Activated naive CD8-positive, alpha-beta T cell (primary cell): ENCODE data around the gene PHF1.
"Not testable (repeated sequence)": the region's sequence is repeated elsewhere in the genome, so short reads cannot be mapped to it uniquely, and the experiment has no call there.

ENCODE experiments used
- H3K27ac Mint-ChIP-seq: one replicate; pipeline ENCODE4 v1.8.0; 2021; ENCODE audit warnings: mixed read lengths
- H3K27me3 Mint-ChIP-seq: one replicate; pipeline ENCODE4 v1.8.0; 2021; ENCODE audit warnings: mixed read lengths
- H3K36me3 Mint-ChIP-seq: one replicate; pipeline ENCODE4 v1.8.0; 2021; ENCODE audit warnings: mixed read lengths
- H3K4me1 Mint-ChIP-seq: one replicate; pipeline ENCODE4 v1.8.0; 2021; ENCODE audit warnings: low read depth, mixed read lengths
- H3K4me3 Mint-ChIP-seq: one replicate; pipeline ENCODE4 v1.8.0; 2021; ENCODE audit warnings: mild to moderate bottlenecking, mixed read lengths
- H3K9me3 Mint-ChIP-seq: one replicate; pipeline ENCODE4 v1.8.0; 2021; ENCODE audit warnings: low read depth, mixed read lengths

Gene PHF1

GRCh38 chr6:33383427-33384185, 27.2 kb upstream of the PHF1 start:
- Mint-ChIP-seq H3K9me3 (no peaks in the 10 kb centered on the region), H3K27ac (no peak overlapping the region), H3K4me1 (no peaks in the 10 kb centered on the region), H3K4me3 (no peak overlapping the region), H3K27me3 (no peaks in the 10 kb centered on the region), H3K36me3 (no peaks in the 10 kb centered on the region)

- Mint-ChIP-seq H3K36me3 (no peaks in the 10 kb centered on the region), H3K4me1 (no peaks in the 10 kb centered on the region), H3K27ac (no peak overlapping the region)
These were observed 26.2 kb upstream of the PHF1 start for GRCh38 chr6:33384581-33385020.

GRCh38 chr6:33390173-33390572, 20.6 kb upstream of the PHF1 start:
- Mint-ChIP-seq H3K36me3 (no peaks in the 10 kb centered on the region), H3K4me1 (peaks cover 16% of the 10 kb centered on the region), H3K9me3 (no peaks in the 10 kb centered on the region), H3K27me3 (no peaks in the 10 kb centered on the region), H3K27ac (peak overlapping the region; percentile 95), H3K4me3 (no peak overlapping the region)

More at GRCh38 chr6:33384581-33385020, 26.2 kb upstream of the PHF1 start:
- Mint-ChIP-seq H3K4me3 (no peak overlapping the region), H3K9me3 (no peaks in the 10 kb centered on the region), H3K27me3 (no peaks in the 10 kb centered on the region)

DNA sequence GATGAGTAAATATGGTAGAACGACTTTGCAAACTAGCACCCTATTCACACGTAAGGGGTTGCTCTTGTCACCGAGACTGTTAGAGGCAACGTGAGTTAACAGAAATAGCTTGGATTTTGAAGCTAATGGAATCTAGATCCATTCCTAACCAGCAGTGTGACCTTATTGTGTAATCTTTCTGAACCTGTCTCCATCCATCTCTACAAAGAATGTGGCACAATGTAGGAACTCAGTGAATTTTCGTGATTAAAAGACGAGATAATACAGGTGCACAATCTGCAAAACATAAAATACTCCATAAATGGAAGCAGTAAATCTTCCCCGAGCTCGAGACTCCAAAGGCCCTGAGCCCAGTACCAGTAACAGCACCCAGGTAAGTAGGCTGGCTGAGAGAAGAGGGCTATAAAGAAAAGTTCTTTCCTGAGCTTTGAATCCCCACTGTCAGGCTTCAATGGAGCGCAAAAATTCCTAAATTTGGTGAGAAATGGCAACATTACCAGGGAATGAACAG, 20.0 kb upstream of the PHF1 start:
- H3K36me3 Mint-ChIP-seq, result no peaks in the 10 kb centered on the region
- peaks cover 16% of the 10 kb centered on the region for H3K4me1 Mint-ChIP-seq
- no peaks in the 10 kb centered on the region for H3K9me3 Mint-ChIP-seq
- peak overlapping the region; percentile 95 for H3K27ac Mint-ChIP-seq
- H3K4me3 Mint-ChIP-seq, result peak overlapping the region; percentile 85
- no peaks in the 10 kb centered on the region for H3K27me3 Mint-ChIP-seq

GRCh38 chr6:33391278-33391921, 19.4 kb upstream of the PHF1 start, which contains the start of gene KIFC1:
TSS of gene KIFC1 (plus strand) at chr6:33391823. CDS start at chr6:33391986, 163 bp downstream.
- no peaks in the 10 kb centered on the region for H3K36me3 Mint-ChIP-seq
- peak within 1 kb of the TSS; percentile 95 for H3K27ac Mint-ChIP-seq
- peaks cover 16% of the 10 kb centered on the region for H3K4me1 Mint-ChIP-seq
- no peaks in the 10 kb centered on the region for H3K9me3 Mint-ChIP-seq
- peak within 1 kb of the TSS; percentile 85 for H3K4me3 Mint-ChIP-seq
- H3K27me3 Mint-ChIP-seq, result no peaks in the 10 kb centered on the region

DNA sequence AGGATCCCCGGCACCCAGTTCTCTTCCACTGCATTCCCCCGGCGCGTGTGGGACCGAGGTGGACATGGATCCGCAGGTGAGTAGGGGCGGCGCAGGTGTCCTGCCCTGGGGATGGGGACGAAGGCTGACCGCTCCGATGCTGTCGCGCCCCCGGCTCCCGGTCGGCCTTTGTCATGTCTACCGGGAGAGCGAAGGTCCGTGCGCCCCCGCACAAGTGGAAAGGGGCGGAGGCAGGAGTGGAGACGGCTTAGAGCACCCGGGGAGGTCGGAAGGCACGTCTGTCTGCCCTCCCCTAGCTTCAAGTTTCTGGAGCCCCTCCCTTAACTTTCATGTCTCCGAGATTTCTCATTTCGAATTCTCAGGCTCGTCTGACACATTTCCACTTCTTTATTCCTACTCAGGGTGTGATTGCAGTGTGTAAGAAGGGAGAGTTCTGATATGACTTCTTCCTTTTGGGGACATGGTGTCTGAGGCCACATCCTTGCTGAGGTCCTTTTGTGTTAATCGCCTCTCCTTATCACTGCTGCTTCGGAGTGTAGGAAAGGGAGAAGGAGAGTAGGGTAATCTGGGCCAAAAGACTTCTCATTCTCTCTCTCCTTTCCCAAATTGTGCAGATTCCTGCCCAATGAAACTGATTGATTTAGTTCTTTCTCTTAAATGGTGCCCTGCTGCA, 18.8 kb upstream of the PHF1 start:
- Mint-ChIP-seq H3K9me3 (no peaks in the 10 kb centered on the region), H3K36me3 (no peaks in the 10 kb centered on the region)

GRCh38 chr6:33392595-33392948, 18.2 kb upstream of the PHF1 start:
- Mint-ChIP-seq H3K27ac (peak overlapping the region; percentile 13), H3K4me1 (peaks cover 16% of the 10 kb centered on the region), H3K9me3 (no peaks in the 10 kb centered on the region), H3K36me3 (no peaks in the 10 kb centered on the region), H3K27me3 (no peaks in the 10 kb centered on the region), H3K4me3 (peak overlapping the region; percentile 85)

More for the DNA sequence above, 18.8 kb upstream of the PHF1 start:
- H3K4me3 Mint-ChIP-seq, result peak overlapping the region; percentile 85
- no peaks in the 10 kb centered on the region for H3K27me3 Mint-ChIP-seq
- H3K4me1 Mint-ChIP-seq, result peaks cover 16% of the 10 kb centered on the region
- peak overlapping the region; percentile 95 for H3K27ac Mint-ChIP-seq

GRCh38 chr6:33392979-33393378, 17.8 kb upstream of the PHF1 start:
- no peaks in the 10 kb centered on the region for H3K36me3 Mint-ChIP-seq
- H3K27ac Mint-ChIP-seq, result no peak overlapping the region
- no peaks in the 10 kb centered on the region for H3K9me3 Mint-ChIP-seq
- no peak overlapping the region for H3K4me3 Mint-ChIP-seq
- peaks cover 16% of the 10 kb centered on the region for H3K4me1 Mint-ChIP-seq
- no peaks in the 10 kb centered on the region for H3K27me3 Mint-ChIP-seq

- no peaks in the 10 kb centered on the region for H3K9me3 Mint-ChIP-seq
- H3K27ac Mint-ChIP-seq, result no peak overlapping the region
- H3K4me3 Mint-ChIP-seq, result no peak overlapping the region
- no peaks in the 10 kb centered on the region for H3K27me3 Mint-ChIP-seq
- peaks cover under 1% of the 10 kb centered on the region for H3K4me1 Mint-ChIP-seq
- no peaks in the 10 kb centered on the region for H3K36me3 Mint-ChIP-seq
These were observed 13.3 kb upstream of the PHF1 start for GRCh38 chr6:33397541-33397940.

DNA sequence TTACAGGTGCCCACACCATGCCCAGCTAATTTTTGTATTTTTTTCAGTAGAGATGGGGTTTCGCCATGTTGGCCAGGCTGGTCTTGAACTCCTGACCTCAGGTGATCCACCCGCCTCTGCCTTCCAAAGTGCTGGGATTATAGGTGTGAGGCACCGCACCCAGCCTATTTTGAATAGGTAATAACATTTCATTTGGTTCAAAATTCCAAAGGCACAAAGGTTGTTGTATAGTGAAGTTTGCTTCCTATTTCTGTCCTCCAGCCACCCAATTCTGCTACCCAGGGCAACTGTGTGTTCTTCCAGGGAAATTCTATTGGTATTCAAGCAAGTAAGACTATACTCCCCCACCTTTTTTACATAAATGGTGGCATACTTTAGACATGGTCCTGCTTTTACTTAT, 12.2 kb upstream of the PHF1 start:
- H3K27me3 Mint-ChIP-seq, H3K4me1 Mint-ChIP-seq, H3K4me3 Mint-ChIP-seq, H3K9me3 Mint-ChIP-seq, H3K27ac Mint-ChIP-seq, H3K36me3 Mint-ChIP-seq: not testable (repeated sequence)

GRCh38 chr6:33399881-33400280, 10.9 kb upstream of the PHF1 start:
- H3K9me3 Mint-ChIP-seq, H3K27ac Mint-ChIP-seq, H3K27me3 Mint-ChIP-seq, H3K4me1 Mint-ChIP-seq, H3K36me3 Mint-ChIP-seq, H3K4me3 Mint-ChIP-seq: not testable (repeated sequence)

- no peak overlapping the region for H3K27ac Mint-ChIP-seq
- no peaks in the 10 kb centered on the region for H3K9me3 Mint-ChIP-seq
- H3K36me3 Mint-ChIP-seq, result no peaks in the 10 kb centered on the region
- peaks cover 6% of the 10 kb centered on the region for H3K4me1 Mint-ChIP-seq
- no peak overlapping the region for H3K4me3 Mint-ChIP-seq
- H3K27me3 Mint-ChIP-seq, result no peaks in the 10 kb centered on the region
These were observed 5.9 kb upstream of the PHF1 start for GRCh38 chr6:33404884-33405283.

DNA sequence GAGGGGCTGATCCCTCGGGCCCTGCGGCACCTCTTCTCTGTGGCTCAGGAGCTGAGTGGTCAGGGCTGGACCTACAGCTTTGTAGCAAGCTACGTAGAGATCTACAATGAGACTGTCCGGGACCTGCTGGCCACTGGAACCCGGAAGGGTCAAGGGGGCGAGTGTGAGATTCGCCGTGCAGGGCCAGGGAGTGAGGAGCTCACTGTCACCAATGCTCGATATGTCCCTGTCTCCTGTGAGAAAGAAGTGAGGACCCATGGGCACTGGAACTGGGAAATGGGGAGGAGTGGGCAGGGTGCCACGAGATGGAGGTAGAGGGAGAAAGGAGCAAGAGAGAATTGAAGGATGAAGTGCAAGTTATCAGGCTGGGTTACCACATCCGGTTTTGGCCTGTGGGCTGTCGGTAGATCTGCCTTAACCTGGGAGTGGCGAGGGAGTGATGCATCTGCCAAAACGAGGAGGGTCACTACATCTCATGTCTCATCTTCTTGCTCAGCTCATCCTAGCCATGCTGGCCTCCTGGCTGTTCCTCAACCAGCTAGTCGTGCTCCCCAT, 5.4 kb upstream of the PHF1 start:
- Mint-ChIP-seq H3K27me3 (no peaks in the 10 kb centered on the region), H3K4me1 (peaks cover 9% of the 10 kb centered on the region), H3K36me3 (no peaks in the 10 kb centered on the region), H3K27ac (no peak overlapping the region), H3K4me3 (no peak overlapping the region), H3K9me3 (no peaks in the 10 kb centered on the region)

- Mint-ChIP-seq H3K27ac (no peak overlapping the region), H3K4me1 (peaks cover 9% of the 10 kb centered on the region), H3K9me3 (no peaks in the 10 kb centered on the region), H3K36me3 (no peaks in the 10 kb centered on the region), H3K4me3 (no peak overlapping the region), H3K27me3 (no peaks in the 10 kb centered on the region)
These were observed 4.7 kb upstream of the PHF1 start for GRCh38 chr6:33406126-33406525.
